ENCODE measurements around the gene ABLIM1.

DNA sequence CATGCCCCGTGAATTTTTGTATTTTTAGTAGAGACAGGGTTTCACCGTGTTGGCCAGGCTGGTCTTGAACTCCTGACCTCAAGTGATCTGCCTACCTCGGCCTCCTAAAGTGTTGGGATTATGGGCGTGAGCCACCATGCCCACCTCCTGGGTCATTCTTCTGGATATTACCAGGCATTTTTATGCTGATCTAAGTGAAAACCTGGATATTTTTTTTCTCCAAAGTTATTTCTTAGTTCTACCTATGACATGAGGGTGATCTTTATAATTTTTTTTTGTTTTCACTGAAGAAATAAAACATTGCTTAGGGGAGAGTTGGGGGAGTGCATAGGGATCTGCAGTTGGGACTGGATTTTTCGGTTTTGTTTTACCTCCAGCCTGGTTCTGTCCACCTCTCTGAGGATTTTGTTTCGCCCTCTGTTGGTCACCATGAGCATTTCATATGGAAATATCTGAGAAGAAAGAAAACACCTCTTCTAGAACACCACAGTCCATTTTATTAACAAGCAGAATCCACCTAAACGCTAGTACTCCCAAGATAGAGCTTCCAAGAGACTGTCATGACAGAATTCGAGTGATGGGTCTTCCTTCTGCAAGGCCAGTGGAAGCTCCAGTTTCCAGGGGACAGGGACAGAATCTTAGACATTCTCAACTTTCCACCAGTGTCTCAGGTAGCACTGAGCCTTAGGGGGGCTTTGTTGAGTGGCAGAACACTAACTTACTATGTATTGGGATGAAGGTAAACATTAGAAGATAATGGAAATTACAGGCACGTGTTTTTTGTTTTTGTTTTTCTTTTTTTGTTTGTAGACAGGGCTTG lies 220.4 kb downstream of the ABLIM1 start:
- TF ChIP-seq POLR2A (IDR thresholded peaks at IDR 0.05; ENCODE audit: low read length) (no peak), GATA1 (IDR thresholded peaks at IDR 0.05; ENCODE audit: low read depth, low read length) (no peak)

Data from erythroblast (primary cell).